ENCODE data around the gene MYO1D. TPM values are rescaled to one million over a fixed set of nuclear protein-coding genes. Genes with fewer than 3 reads are reported as not detected.

Gene MYO1D
- total RNA-seq, 1 donor from 2014 or later, result 38.9 TPM

DNA sequence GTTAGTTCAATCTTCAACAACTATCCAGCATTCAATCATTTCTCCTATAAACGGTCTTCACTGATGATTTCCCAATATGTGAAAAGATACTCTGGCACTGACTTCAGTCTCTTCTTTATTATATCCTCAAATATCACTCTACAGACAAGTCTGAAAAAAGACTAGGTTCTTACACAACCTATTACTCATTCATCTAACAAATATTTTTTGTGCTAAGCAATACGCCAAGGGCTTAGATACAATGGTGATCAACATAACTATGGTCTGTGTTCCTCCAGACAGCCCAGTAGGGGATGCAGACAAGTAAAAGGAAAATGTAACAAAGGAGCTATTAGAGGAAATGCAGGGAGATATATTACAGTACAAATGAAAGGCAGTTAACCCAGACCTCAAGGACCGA, 63.9 kb downstream of the MYO1D start:
- no peak for DNase-seq

DNA sequence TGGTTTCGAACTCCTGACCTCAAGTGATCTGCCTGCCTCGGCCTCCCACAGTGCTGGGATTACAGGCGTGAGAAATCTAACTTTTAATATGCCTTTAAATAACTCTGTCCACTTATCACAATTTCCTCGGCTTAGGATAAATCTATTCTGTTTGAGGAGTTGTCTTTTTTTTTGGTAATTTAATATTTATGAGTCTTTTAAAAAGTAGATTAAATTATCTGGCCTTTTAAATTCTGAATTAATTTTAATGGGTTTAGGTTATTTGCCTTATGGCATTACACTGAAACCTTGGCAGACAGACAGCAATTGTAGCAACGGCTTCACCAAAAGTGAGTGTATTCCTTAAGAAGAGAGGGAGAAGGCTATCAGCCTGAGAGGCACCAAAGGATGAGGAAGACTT, 66.2 kb downstream of the MYO1D start:
- no peak for DNase-seq

- no peak for DNase-seq
Observed at GRCh38 chr17:32807577-32807976, 69.3 kb downstream of the MYO1D start.

DNA sequence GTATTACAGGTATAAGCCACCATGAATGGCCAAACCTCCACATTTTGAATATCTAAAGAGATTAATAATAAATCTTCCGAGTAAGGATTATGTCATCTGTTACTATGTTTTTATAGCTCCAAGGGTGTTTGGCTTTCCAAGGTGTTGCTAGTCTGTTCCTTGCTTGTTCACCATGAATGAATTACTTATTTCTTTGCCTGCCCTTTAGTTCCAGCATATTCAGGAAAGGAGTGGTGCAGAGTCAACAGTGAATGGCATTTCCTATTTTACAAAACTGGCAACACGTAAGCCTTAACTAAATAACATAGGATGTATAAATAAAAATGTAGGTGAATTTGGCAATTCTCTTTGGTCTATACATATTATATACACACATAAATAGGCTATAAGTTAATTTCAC, 70.3 kb downstream of the MYO1D start:
- no peak for DNase-seq

DNA sequence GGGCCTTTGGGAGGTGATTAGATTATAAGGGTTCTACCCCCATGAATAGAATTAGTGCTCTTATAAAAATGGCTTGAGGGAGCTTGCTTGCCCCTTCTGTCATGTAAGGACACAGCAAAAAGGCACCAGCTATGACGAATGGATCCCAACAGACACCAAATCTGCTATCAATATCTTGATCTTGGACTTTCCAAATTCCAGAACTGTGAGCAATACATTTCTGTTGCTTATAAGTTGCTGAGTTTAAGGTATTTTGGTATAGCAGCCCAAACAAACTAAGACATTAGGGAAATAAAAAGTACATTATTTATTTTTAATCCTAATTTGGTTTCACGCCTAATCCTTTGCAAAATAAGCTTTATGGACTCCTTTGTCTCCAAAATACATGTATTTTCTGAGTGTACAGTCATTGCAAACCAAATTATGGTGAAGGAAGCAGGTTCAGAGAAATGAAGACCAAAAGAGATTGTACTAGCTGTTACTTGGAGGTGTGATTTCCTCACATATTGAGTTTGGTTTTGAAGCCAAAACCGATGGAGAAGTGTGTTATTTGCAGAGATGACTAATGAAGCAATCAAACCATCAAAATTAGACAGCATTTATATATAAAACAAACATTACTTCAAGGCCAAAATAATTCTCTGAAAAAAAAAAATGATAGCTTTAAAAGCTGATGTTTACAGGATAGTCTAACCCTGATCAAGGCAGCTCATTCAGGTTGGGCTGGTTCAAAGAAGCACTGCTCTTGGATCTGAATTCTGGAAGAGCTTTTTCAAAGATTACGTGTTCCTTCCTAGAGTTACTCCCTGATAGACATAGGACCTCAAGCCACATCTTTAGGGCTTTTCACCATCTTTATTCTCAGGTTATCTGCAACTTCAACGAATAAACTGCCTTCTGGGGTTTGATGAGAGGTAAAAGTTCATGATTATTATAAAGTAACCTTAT, 71.6 kb downstream of the MYO1D start:
- DNase-seq, result peak; percentile 16

DNA sequence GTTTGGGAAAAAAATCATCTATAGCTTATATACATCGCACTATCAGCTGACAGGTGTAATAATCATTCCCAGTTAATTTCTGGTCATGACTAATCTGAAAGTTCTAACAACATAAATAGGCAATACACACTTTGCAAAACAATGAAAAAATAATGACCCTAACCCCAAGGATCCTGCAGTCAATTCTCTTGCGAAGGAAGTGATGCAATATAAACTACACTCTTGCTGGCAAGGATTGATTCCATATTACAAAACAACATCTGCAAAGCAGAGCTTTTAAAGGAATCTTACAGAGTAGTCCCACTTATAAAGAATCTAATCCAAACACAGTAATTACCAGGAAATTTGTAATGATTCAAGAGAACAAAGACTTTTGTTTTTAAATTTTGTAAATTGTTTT, 73.4 kb downstream of the MYO1D start:
- peak; percentile 78 for DNase-seq

DNA sequence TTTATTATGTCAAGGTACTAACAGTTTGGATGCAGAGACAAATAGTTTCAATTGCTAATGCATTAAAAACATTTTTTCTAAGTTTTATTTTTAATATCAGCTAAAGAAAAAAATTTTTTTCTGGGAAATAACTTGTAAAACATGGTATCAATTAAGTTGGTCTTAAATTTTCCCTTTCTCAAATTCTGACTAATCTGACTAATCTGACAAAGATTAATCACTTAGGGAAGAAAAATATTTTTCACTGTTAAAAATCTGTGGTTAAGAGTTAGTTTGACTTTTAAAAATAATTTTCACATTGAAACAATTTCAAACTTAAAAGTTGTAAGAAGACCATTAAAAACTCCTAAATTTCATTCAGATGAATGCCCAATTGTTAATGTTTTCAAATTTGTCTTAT, 74.6 kb downstream of the MYO1D start:
- DNase-seq, result no peak

DNA sequence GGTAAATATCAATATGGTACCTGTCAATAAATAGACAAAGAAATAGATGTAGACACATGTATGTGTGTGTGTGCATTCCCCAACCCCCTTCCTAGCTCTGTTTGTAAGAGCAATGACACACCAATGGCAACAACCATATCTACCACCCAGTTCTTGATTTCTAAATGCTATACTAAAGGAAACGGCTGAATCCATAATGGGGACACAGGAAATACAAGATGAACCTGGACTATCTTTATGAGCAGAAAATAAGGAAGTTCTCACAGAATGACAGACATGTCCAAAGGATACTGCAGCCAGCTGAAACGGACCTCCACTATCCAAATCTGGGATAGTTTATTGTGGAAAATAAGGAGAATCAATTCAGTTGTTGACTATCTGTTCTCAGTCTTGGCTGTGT, 75.3 kb downstream of the MYO1D start:
- no peak for DNase-seq

GRCh38 chr17:32801193-32801592, 75.7 kb downstream of the MYO1D start:
- DNase-seq, result no peak

- no peak for DNase-seq
Observed at GRCh38 chr17:32798938-32799337, 78.0 kb downstream of the MYO1D start.

DNA sequence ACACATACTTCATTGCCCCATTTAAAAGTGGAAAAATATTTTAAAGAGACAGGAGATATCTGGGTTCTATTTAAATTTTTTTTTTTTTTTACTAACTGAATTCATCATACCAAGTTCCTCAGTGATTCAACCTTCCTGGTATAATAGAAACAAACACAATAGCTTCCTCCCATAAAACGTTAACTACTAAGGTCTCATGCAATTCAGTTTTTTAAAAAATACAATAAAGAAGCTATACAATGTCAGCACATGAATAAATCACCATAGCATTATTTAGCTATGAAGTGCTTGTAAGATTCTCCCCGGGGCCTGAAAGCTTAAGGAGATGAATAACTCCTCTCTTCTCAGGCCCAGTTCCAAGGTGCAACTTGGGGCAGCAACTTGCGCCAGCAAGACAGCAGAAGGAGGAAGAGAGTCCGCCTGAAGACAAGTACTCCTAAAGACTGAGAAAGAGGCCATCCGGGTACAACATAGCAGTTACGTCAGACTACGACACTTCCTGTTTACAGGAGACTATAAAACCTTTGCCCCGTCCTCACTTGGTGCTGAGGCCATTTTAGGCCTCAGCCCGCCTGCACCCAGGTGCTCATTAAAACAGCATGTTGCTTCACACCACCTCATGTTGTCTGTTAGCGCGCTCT, 81.5 kb downstream of the MYO1D start:
- no peak for DNase-seq

DNA sequence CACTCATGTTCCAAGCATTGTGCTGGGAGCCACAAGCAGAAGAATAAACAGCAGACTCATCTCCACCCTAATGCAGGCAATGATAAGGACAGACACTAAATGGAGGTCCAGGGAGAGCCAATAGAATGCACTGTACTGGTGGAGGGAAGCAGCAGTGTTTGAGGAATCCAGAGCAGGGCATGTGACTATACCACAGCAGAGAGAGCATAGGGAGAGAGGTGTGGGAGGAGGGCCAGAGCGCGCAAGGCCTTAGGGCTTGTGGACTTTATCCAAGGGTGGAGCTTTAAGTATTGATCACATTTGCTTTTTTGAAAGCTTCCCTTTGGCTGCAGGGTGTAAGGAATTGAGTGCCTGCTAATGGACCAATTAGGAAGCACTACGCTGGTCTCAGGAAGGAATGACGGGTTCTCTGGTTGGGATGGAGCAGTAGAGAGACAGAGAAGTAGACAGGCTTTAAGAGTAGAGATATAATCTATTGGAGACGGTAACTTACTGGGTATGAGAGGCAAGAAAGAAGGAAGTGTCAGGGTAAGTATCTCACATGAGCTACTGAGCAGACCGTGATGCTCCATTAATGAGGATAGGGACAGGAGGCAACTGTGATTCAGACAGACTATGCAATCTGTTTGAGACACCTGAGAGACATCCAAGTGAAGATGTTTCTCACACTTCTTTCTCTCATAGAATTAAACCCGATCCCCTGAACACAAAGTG, 82.2 kb downstream of the MYO1D start:
- DNase-seq, result no peak

- no peak for DNase-seq
Observed at GRCh38 chr17:32793841-32794240, 83.1 kb downstream of the MYO1D start.

DNA sequence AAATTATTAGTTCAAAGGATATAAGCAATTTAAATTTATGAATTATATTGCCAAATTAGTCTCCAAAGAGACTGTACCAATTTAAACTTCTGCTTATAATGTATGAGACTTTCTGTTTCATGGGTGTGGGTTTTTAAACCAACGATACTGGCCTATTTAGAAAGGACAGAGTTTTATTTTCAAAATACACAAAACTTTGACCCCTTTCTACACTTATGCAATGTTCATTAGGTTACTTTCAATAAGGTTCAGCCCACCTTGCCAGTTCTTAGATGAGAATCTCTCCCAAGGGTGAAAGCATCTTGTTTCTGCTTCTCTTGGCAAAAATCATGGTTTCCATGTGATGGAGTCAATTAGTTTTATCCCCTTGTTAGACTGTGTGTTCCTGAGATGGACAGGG, 84.7 kb downstream of the MYO1D start:
- no peak for DNase-seq

DNA sequence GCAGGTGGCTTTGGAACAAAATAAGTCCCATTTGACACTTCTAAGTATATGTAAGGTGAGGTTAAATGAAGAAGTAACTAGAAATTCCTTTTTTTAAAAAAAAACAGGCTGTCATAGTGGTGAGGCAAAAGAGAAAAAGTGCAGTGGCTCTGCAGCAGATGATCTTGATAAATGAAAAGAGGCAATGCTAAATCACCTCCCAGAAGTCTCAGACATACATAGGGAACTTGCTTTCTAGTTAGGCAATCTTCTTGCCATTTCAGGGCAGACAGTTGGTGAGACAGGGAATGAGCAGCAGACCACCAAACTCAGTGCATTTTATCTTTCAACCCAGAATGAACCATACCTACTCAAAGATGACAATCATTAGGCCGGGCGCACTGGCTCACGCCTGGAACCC, 90.8 kb downstream of the MYO1D start:
- DNase-seq, result no peak

GRCh38 chr17:32784113-32784512, 92.8 kb downstream of the MYO1D start:
- DNase-seq, result no peak

- peak; percentile 27 for DNase-seq
Observed at GRCh38 chr17:32783602-32784001, 93.3 kb downstream of the MYO1D start.

DNA sequence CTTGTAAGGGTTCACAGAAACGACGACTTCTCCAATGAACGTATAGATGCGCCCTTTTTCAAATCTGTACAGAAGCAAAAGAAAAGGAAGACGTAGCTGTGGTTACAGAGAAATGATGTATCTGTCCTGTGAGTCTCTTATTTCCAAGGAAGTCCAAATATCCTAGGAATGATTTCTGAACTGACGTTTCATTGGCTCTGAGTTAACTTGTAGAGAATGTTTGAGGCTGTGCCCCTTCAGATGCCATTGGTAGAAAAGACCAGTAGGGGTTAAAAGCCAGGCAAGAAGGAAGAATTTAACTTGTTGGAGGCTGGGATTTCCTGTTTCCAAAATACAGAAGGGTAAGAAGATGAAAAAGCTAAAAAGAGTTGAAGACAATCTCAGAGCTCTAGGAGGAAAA, 96.2 kb downstream of the MYO1D start:
- DNase-seq, result no peak

GRCh38 chr17:32777922-32778321, 99.0 kb downstream of the MYO1D start:
- DNase-seq, result no peak

DNA sequence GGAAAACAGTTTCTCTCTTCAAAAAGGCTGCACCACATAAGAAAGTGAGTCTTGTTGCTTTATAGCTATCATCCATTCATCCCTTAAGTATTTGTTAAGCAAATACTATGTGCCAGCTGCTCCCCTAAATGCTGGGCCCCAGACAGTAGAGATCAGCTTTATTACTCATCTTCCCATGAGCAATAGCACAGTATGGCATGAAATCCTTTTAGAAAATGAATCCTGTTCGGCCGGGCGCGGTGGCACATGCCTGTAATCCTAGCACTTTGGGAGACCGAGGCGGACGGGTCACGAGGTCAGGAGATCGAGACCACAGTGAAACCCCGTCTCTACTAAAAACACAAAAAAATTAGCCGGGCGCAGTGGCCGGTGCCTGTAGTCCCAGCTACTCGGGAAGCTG, 99.5 kb downstream of the MYO1D start:
- no peak for DNase-seq

DNA sequence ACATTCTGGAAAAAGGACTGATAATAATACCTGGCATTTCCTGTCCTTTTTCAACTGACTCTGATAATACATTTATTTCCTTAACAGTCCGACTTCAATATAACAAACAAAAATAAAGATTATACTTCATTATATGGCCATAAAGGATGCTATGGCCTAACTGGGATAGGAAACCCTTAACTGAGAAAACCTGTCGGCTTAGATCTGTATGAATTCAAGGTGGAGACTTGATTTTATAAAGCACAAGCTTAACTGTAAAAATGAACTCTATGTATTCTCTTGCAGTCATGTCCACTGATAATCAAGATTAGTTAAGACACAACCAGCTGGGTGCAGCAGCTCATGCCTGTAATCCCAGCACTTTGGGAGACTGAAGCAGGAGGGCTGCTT, 102.2 kb downstream of the MYO1D start:
- no peak for DNase-seq

DNA sequence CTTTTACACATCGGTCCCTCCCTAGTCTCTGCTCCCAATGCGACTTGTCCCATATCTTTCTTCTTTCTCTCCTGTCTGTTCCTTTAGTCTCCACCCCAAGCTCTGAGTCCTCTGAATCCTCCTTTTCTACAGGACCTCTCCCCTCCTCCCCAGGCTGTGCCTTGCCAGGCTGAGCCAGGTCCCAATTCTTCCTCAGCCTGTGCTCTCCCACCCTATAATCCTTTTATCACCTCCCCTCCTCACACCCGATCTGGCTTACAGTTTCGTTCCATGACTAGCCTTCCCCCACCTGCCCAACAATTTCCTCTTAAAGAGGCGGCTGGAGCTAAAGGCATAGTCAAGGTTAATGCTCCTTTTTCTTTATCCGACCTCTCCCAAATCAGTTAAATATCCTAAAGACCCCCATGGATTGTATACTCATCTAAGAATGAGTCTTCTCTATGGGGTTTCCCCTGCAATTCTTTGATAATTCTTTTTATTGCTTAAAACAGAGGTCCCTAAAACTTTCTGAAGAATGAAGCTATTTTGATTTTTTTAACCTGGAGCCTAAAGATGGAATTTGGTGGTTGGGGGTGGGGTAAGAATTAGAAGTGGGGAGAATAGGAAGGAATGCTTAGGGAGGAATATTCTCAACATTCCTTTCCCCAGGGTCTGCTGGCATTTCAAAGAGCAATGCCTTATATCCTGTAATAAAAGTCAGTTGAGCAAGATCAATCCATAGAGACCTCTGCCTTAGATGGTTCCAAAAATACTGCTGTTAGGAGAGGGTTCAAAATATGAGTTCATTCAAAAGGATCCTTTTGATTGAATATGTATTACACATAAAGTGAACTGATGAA, 102.8 kb downstream of the MYO1D start:
- DNase-seq, result no peak
